ENCODE measurements around the gene PTAFR.

- TF ChIP-seq, protein P1, sequence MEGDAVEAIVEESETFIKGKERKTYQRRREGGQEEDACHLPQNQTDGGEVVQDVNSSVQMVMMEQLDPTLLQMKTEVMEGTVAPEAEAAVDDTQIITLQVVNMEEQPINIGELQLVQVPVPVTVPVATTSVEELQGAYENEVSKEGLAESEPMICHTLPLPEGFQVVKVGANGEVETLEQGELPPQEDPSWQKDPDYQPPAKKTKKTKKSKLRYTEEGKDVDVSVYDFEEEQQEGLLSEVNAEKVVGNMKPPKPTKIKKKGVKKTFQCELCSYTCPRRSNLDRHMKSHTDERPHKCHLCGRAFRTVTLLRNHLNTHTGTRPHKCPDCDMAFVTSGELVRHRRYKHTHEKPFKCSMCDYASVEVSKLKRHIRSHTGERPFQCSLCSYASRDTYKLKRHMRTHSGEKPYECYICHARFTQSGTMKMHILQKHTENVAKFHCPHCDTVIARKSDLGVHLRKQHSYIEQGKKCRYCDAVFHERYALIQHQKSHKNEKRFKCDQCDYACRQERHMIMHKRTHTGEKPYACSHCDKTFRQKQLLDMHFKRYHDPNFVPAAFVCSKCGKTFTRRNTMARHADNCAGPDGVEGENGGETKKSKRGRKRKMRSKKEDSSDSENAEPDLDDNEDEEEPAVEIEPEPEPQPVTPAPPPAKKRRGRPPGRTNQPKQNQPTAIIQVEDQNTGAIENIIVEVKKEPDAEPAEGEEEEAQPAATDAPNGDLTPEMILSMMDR (IDR thresholded peaks at IDR 0.05) = no peak
- TF ChIP-seq POLR2A (IDR thresholded peaks at IDR 0.05) = no peak
These were observed 14.0 kb upstream of the PTAFR start for GRCh38 chr1:28190337-28190979.
